Activated T-helper 1 cell treated with anti-CD3 and anti-CD28 coated beads, Interleukin-2, amount 50 U/mL, for 16 hours (primary cell): ENCODE results near the gene PTX3.

ENCODE experiments used
- DNase-seq, 2 donors: peaks; one replicate each; pipeline ENCODE4 v3.0.0-alpha.2; 2020; ENCODE audit warnings: low read depth in 1 of 2, low spot score in 1 of 2

The PTX3 gene

GRCh38 chr3:157420606-157421130 is 16.0 kb upstream of the PTX3 start:
- DNase-seq: no peak

GRCh38 chr3:157423337-157423736 is 13.3 kb upstream of the PTX3 start:
- DNase-seq: no peak

GRCh38 chr3:157427901-157428300 is 8.7 kb upstream of the PTX3 start:
- DNase-seq: no peak

GRCh38 chr3:157428853-157429252 is 7.8 kb upstream of the PTX3 start:
- no peak for DNase-seq

GRCh38 chr3:157429708-157430107 is 6.9 kb upstream of the PTX3 start:
- DNase-seq: no peak

GRCh38 chr3:157438194-157438730 is 1.6 kb downstream of the PTX3 start:
- DNase-seq: no peak

- DNase-seq: no peak
Measured at GRCh38 chr3:157441102-157441624, 4.5 kb downstream of the PTX3 start.

GRCh38 chr3:157442729-157443128 is 6.1 kb downstream of the PTX3 start:
- no peak for DNase-seq

GRCh38 chr3:157443905-157444796 is 7.5 kb downstream of the PTX3 start:
- no peak for DNase-seq

GRCh38 chr3:157444797-157445184 is 8.1 kb downstream of the PTX3 start:
- DNase-seq: no peak

- DNase-seq: no peak
Measured at GRCh38 chr3:157445857-157446256, 9.2 kb downstream of the PTX3 start.

GRCh38 chr3:157447026-157447694 is 10.5 kb downstream of the PTX3 start:
- no peak for DNase-seq

GRCh38 chr3:157452097-157452496 is 15.4 kb downstream of the PTX3 start:
- no peak for DNase-seq

- no peak for DNase-seq
Measured at GRCh38 chr3:157453824-157454223, 17.2 kb downstream of the PTX3 start.

GRCh38 chr3:157459706-157460105 is 23.1 kb downstream of the PTX3 start:
- DNase-seq: no peak

GRCh38 chr3:157460253-157460652 is 23.6 kb downstream of the PTX3 start:
- no peak for DNase-seq

GRCh38 chr3:157463816-157464215 is 27.2 kb downstream of the PTX3 start:
- no peak for DNase-seq

GRCh38 chr3:157464321-157464720 is 27.7 kb downstream of the PTX3 start:
- DNase-seq: no peak

GRCh38 chr3:157465741-157466140 is 29.1 kb downstream of the PTX3 start:
- no peak for DNase-seq

- DNase-seq: no peak
Measured at GRCh38 chr3:157467200-157467599, 30.6 kb downstream of the PTX3 start.

GRCh38 chr3:157469561-157470294 is 33.1 kb downstream of the PTX3 start:
- no peak for DNase-seq
